Measurements from ENCODE around the gene ACSS1.

GRCh38 chr20:25046736-25047666 is 10.9 kb downstream of the ACSS1 start:
- TF ChIP-seq CTCF (IDR thresholded peaks at IDR 0.05) (no peak), ZFX (IDR thresholded peaks at IDR 0.05; ENCODE audit: borderline replicate concordance) (no peak)
